ENCODE data around the gene WDR83. TPM values are rescaled to one million over a fixed set of nuclear protein-coding genes. Genes with fewer than 3 reads are reported as not detected.

The WDR83 gene
- polyA plus RNA-seq, 3 donors = 7.9 to 9.9 (median 8.5) TPM

- peak overlapping the region; percentile 90 to 97 for H3K4me3 Mint-ChIP-seq
- peaks cover 0 to 3% (median 0%) of the 10 kb centered on the region in 3 donors for H3K27me3 Mint-ChIP-seq (ENCODE audit: low read depth in 3 of 3)
- 60% methylated on average over 1 of the region's 8 CpGs for WGBS (ENCODE audit: insufficient coverage)
- Histone ChIP-seq H3K36me3 (replicated peaks in 1 of 2; ENCODE audit: control insufficient read depth in 1 of 2, insufficient read depth in 2 of 2, low read length in 2 of 2) (peaks cover 22 to 30% of the 10 kb centered on the region in 2 donors), H3K79me2 (ENCODE audit: insufficient read depth, low read length) (peaks cover 70% of the 10 kb centered on the region), H3K27ac (ENCODE audit: low read depth in 1 of 2, low read length in 2 of 2) (peak overlapping the region; percentile 78 to 100), H3K4me3 (replicated peaks in 1 of 3; ENCODE audit: low read depth in 2 of 3, low read length in 3 of 3) (peak overlapping the region; percentile 61 to 96 (median 81)), H4K20me1 (ENCODE audit: insufficient read depth, low read length) (peaks cover 40% of the 10 kb centered on the region), H3K9me3 (replicated peaks in 1 of 2; ENCODE audit: control insufficient read depth in 1 of 2, insufficient read depth in 1 of 2, low read length in 2 of 2) (no peaks in the 10 kb centered on the region), H3K27me3 (ENCODE audit: control insufficient read depth in 2 of 2, insufficient read depth in 2 of 2, low read length in 2 of 2) (no peaks in the 10 kb centered on the region), H2AFZ (ENCODE audit: insufficient read depth, low read depth, low read length, poor library complexity, severe bottlenecking) (no peak overlapping the region), H3K4me2 (replicated peaks; ENCODE audit: extremely low read depth, low read length, poor library complexity, severe bottlenecking) (peak overlapping the region; percentile 95), H3K9ac (ENCODE audit: insufficient read depth, low read length, poor library complexity, severe bottlenecking) (peak overlapping the region; percentile 92), H3K4me1 (ENCODE audit: control insufficient read depth in 1 of 2, insufficient read depth in 2 of 2, low read length in 2 of 2) (peaks cover 49 to 61% of the 10 kb centered on the region in 2 donors)
- no peaks in the 10 kb centered on the region for H3K9me3 Mint-ChIP-seq
- peak overlapping the region; percentile 97 to 100 (median 100) for H3K27ac Mint-ChIP-seq
- H3K36me3 Mint-ChIP-seq = peaks cover 23 to 39% of the 10 kb centered on the region in 2 donors
- peaks cover 47% of the 10 kb centered on the region for H3K4me1 Mint-ChIP-seq
- intact Hi-C loops (cut with micrococcal nuclease) = loop anchor here (2.0 to 10.0 kb wide), 5 partner anchors 54 to 504 kb away; partner anchors contain the start of genes ZNF490 (in 2 of the 2), ZNF791 (in 2 of the 2), JUNB (in 1 of the 2) and ZNF136 (in 1 of the 2)
- TF ChIP-seq CTCF (IDR thresholded peaks at IDR 0.05) = no peak
- no peak for DNase-seq
These were observed 1.7 kb downstream of the WDR83 start for GRCh38 chr19:12668346-12668745.

GRCh38 chr19:12668932-12669269, 2.3 kb downstream of the WDR83 start:
- intact Hi-C loops (cut with micrococcal nuclease) = loop anchor here (1.0 to 10.0 kb wide), 6 partner anchors 27 to 504 kb away; partner anchors contain the start of genes ZNF490 (in 2 of the 2), ZNF791 (in 2 of the 2), FBXW9 (in 1 of the 2) and JUNB (in 1 of the 2)
- peaks cover 22 to 39% of the 10 kb centered on the region in 2 donors for H3K36me3 Mint-ChIP-seq
- peaks cover 47% of the 10 kb centered on the region for H3K4me1 Mint-ChIP-seq
- H3K4me3 ChIP-seq (replicated peaks in 1 of 3; ENCODE audit: low read depth in 2 of 3, low read length in 3 of 3) = peak overlapping the region; percentile 61 to 96 (median 81)
- peak overlapping the region; percentile 78 to 100 for H3K27ac ChIP-seq (ENCODE audit: low read depth in 1 of 2, low read length in 2 of 2)
- peak overlapping the region; percentile 90 to 97 for H3K4me3 Mint-ChIP-seq
- no peak for TF ChIP-seq CTCF (IDR thresholded peaks at IDR 0.05)
- DNase-seq = peak; percentile 29 to 82 (median 82)
- H3K4me1 ChIP-seq (ENCODE audit: control insufficient read depth in 1 of 2, insufficient read depth in 2 of 2, low read length in 2 of 2) = peaks cover 49 to 61% of the 10 kb centered on the region in 2 donors
- peaks cover 0 to 3% (median 0%) of the 10 kb centered on the region in 7 donors for H3K9me3 Mint-ChIP-seq
- H2AFZ ChIP-seq (ENCODE audit: insufficient read depth, low read depth, low read length, poor library complexity, severe bottlenecking) = peak overlapping the region; percentile 94
- peak overlapping the region; percentile 97 to 100 (median 100) for H3K27ac Mint-ChIP-seq
- H3K9me3 ChIP-seq (replicated peaks in 1 of 2; ENCODE audit: control insufficient read depth in 1 of 2, insufficient read depth in 1 of 2, low read length in 2 of 2) = no peaks in the 10 kb centered on the region
- peaks cover 64% of the 10 kb centered on the region for H3K79me2 ChIP-seq (ENCODE audit: insufficient read depth, low read length)
- WGBS (ENCODE audit: insufficient coverage) = 0% methylated on average over 24 of the region's 24 CpGs
- peaks cover 39% of the 10 kb centered on the region for H4K20me1 ChIP-seq (ENCODE audit: insufficient read depth, low read length)
- no peaks in the 10 kb centered on the region for H3K27me3 ChIP-seq (ENCODE audit: control insufficient read depth in 2 of 2, insufficient read depth in 2 of 2, low read length in 2 of 2)
- peaks cover 0 to 3% (median 0%) of the 10 kb centered on the region in 3 donors for H3K27me3 Mint-ChIP-seq (ENCODE audit: low read depth in 3 of 3)
- peaks cover 21 to 28% of the 10 kb centered on the region in 2 donors for H3K36me3 ChIP-seq (replicated peaks in 1 of 2; ENCODE audit: control insufficient read depth in 1 of 2, insufficient read depth in 2 of 2, low read length in 2 of 2)
- peak overlapping the region; percentile 95 for H3K4me2 ChIP-seq (replicated peaks; ENCODE audit: extremely low read depth, low read length, poor library complexity, severe bottlenecking)
- H3K9ac ChIP-seq (ENCODE audit: insufficient read depth, low read length, poor library complexity, severe bottlenecking) = peak overlapping the region; percentile 92
